GM19023 (cell line): ENCODE measurements around the gene TBX2.

ENCODE experiments used
- ATAC-seq: cut with Tn5 transposase; IDR thresholded peaks from one replicate; pipeline ENCODE4 v1.9.1; 2021; ENCODE audit warnings: mild to moderate bottlenecking, moderate library complexity; ENCODE audit not compliant: unreplicated experiment

TBX2 gene

DNA sequence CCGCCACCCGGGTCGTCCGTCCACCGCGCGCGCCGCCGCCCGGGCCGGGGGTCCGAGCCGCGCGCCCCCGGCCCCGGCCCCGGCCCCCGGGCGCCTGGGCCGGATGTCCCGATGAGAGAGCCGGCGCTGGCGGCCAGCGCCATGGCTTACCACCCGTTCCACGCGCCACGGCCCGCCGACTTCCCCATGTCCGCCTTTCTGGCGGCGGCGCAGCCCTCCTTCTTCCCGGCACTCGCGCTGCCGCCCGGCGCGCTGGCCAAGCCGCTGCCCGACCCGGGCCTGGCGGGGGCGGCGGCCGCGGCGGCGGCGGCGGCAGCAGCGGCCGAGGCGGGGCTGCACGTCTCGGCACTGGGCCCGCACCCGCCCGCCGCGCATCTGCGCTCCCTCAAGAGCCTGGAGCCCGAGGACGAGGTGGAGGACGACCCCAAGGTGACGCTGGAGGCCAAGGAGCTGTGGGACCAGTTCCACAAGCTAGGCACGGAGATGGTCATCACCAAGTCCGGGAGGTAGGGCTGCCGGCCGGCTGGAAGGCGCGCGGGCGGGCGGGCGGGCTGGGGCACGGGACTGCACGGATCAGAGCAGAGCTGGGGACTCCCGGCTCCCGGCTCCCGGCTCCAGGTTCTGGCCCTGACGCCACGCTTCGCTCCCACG, 548 bp downstream of the TBX2 start:
- ATAC-seq, result no peak

DNA sequence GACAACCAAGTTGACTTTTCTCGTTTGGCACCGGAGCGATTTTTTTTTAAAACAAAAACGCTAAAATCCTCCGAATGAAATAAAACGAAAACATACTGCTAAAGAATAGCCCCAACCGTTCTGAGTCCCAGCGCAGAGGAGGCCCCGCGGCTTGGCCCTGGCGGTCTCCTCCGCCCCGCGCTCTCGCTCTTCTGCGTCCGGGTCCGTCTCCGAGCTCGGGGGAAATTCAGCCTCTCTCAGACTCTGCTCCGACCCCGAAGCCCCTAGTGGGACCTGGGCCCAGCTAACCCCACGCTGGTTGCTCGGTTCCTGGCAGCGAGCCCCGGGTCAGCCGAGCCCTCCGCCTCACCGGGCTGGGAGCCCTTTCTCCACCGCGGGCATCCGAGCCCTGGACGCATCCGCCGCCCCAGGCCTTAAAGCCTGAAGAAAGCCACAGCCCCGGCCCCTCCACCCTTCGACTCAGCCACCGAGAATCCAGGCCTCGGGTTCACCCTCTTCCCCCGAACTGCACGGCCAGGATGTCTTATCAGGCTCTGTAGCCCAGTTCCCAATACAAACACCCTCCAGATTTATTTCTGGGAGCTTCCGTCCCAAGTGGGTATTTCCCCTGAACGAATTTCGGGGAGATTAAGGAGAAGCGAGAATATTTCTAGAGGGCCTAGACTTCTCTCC, 1.2 kb downstream of the TBX2 start:
- no peak for ATAC-seq

- no peak for ATAC-seq
Measured at GRCh38 chr17:61401389-61402072, 1.9 kb downstream of the TBX2 start.

DNA sequence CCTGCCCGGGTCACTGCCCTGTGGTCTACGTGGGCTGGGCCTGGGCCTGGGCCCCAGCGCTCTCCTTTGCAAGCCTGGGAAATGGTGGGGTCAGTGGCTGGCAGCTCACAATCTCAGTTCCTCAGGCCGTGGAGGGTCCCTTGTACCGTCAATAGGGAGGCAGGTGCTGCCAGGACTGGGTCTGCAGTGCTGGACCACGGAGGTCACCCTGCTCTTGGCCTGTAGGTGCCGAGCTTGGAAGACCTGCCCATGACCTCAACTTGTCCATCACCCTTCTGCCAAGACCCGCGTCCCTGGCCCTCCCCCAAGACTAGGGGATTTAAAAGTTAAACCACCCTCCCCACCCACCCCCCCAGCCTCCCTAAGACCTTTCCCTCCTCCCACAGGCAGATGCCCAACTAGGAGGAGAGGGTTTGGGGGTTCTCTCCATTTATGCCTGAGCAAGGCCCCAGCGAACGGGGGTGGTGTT, 2.5 kb downstream of the TBX2 start:
- ATAC-seq, result no peak

- no peak for ATAC-seq
Measured at GRCh38 chr17:61402978-61403800, 3.5 kb downstream of the TBX2 start.

- ATAC-seq, result no peak
Measured at GRCh38 chr17:61403801-61404662, 4.4 kb downstream of the TBX2 start.

DNA sequence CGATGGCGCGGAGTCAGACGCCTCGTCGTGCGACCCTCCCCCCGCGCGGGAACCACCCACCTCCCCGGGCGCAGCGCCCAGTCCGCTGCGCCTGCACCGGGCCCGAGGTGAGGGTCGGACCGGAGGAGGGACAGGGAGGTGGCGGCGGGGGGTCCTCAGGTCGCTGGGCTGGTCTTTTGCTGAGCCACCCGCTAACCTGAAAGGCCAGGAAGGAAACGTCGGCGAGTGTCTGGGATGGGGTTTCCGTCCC, 4.9 kb downstream of the TBX2 start:
- ATAC-seq, result no peak

DNA sequence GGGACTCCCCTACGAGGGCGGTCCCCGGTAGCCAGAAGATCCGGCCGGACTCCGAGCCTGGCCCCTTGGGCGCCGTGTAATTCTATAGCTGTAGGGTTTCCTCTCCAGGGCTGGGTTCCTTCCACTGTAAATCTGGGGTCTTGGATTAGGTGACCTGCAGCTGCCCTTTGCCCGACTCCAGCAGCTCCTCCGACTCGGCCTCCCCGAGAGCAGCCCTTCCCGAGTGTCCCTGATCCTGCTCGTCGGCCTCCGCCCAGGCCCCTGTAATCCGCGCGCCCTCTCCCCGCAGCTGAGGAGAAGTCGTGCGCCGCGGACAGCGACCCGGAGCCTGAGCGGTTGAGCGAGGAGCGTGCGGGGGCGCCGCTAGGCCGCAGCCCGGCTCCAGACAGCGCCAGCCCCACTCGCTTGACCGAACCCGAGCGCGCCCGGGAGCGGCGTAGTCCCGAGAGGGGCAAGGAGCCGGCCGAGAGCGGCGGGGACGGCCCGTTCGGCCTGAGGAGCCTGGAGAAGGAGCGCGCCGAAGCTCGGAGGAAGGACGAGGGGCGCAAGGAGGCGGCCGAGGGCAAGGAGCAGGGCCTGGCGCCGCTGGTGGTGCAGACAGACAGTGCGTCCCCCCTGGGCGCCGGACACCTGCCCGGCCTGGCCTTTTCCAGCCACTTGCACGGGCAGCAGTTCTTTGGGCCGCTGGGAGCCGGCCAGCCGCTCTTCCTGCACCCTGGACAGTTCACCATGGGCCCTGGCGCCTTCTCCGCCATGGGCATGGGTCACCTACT, 5.5 kb downstream of the TBX2 start:
- ATAC-seq, result no peak

GRCh38 chr17:61405686-61406536, 6.3 kb downstream of the TBX2 start:
- ATAC-seq, result no peak

GRCh38 chr17:61406537-61406845, 6.8 kb downstream of the TBX2 start:
- no peak for ATAC-seq

DNA sequence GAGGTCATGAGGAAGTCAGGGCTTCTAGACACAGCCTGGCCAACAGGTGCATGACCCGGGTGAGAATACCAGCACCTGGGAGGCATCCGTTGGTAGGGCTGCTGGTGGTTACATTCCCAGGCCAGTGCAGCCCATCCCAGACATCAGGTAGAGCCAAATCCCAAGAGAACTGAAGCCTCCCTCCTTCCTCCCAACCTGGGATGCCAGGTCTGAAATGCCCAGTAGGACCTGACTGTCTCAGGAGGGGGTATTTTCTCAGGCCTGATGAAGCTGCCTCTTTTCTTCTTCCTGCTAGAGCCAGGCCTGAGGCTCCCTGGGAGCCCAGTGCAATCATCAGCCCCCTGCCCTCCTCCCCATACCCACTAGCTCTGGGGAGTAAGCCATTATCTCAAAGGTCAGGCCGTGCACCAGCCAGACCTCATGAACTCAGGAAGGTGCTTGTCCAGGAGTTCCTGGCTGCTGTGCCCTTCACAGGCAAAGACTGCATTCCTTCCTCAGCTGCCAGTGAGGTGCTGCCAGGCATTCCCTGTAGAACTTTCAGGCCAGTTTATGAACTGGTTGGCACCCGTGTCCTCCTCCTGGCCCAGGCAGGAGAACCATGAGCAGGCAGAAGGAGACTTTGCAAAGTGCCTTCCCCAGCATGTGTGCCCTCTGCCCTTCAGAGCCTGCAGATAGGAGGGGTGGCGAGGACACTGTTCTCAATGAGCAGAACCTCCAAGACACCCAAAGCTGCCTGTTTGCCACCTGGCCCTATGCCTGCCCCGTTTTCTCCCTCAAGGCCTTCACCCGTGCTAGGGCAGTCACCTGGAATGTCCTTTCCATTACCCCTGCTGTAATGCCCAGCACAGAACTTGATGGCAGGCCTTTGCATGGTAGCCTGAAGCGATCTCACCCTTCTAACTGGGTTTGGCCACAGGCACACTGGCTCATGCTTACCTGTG, 7.6 kb downstream of the TBX2 start:
- ATAC-seq, result no peak

GRCh38 chr17:61408151-61409041, 8.8 kb downstream of the TBX2 start:
- ATAC-seq, result no peak

DNA sequence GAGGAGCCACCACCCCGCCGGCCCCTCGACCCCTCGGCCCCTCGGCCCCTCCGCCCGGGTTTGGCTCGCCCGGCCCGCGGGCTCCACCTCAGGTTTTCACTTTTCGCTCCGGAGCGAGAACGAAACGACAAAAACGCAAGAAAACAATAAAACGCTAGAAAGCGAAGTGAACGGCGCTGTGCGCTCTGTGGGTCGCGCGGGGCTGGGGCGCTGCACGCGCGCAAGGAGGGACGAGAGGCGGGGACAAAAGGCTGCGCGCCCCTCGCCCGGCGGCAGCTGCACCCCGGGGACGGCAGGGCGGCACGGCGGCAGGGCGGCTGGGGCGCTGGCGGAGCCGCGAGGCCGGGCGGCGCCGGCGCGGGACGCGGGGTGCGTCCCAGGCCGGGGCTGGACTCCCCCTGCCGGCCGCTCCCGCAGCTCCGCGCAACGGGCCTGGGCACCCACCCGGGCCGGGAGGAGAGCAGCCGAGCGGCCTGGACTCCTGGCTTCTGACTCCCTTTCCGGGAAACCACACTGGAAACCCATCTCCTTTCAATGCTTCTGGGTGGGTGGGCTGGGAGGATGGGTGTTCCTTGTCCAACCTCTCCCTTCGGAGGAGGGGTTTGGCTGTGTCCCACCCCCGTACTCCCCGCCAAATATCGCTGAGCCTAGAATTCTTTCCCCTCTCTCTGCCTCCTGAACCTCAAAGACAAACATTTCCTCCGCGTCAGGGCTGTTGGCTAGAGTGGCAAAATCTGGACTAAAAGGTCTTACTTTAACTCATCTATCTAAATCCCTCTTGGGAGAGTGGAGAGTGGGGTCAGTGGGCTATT, 9.9 kb downstream of the TBX2 start:
- no peak for ATAC-seq

- ATAC-seq, result no peak
Measured at GRCh38 chr17:61410141-61411010, 10.7 kb downstream of the TBX2 start.

DNA sequence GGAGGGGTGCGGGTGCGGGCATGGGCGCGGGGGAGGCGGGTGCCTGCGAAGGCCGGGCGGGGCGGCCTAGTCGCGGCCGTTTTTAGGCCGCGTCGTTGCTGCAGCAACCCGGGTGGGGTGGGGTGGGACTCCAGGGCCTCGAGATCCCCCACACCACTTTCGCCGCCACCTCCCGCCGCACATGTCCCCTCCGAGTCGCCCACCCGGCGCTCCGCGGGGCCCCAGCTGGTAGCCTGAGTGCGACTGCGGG, 11.3 kb downstream of the TBX2 start:
- ATAC-seq, result no peak
